Activated CD4-positive, alpha-beta T cell treated with anti-CD3 and anti-CD28 coated beads, Interleukin-10, Interleukin-2, amounts not matched to agents 100 ng/mL and 50 ng/mL, durations not matched to agents 16 hours and 8 hours (primary cell): Measurements from ENCODE around the gene ZBTB7A.

Source experiments
- DNase-seq: peaks from one replicate; pipeline ENCODE4 v3.0.0-alpha.2; 2020

ZBTB7A gene

GRCh38 chr19:4067396-4068046 is 822 bp upstream of the ZBTB7A start:
- no peak for DNase-seq

- DNase-seq = no peak
Observed at GRCh38 chr19:4066176-4066606, 508 bp downstream of the ZBTB7A start.

GRCh38 chr19:4065430-4066175 is 1.1 kb downstream of the ZBTB7A start:
- DNase-seq = peak; percentile 99

GRCh38 chr19:4064496-4065260 is 2.0 kb downstream of the ZBTB7A start:
- peak; percentile 44 for DNase-seq

- no peak for DNase-seq
Observed at GRCh38 chr19:4064149-4064495, 2.6 kb downstream of the ZBTB7A start.

- no peak for DNase-seq
Observed at GRCh38 chr19:4063369-4064148, 3.1 kb downstream of the ZBTB7A start.

- DNase-seq = no peak
Observed at GRCh38 chr19:4062419-4063368, 4.0 kb downstream of the ZBTB7A start.

GRCh38 chr19:4061683-4062418 is 4.8 kb downstream of the ZBTB7A start:
- DNase-seq = no peak

- no peak for DNase-seq
Observed at GRCh38 chr19:4061178-4061682, 5.5 kb downstream of the ZBTB7A start.

- DNase-seq = no peak
Observed at GRCh38 chr19:4060621-4061177, 6.0 kb downstream of the ZBTB7A start.

GRCh38 chr19:4059891-4060620 is 6.6 kb downstream of the ZBTB7A start:
- peak; percentile 55 for DNase-seq

GRCh38 chr19:4059453-4059871 is 7.2 kb downstream of the ZBTB7A start:
- DNase-seq = no peak

- no peak for DNase-seq
Observed at GRCh38 chr19:4058693-4059452, 7.8 kb downstream of the ZBTB7A start.

GRCh38 chr19:4057931-4058692 is 8.6 kb downstream of the ZBTB7A start:
- no peak for DNase-seq

GRCh38 chr19:4055209-4055552 is 11.5 kb downstream of the ZBTB7A start:
- DNase-seq = no peak

- DNase-seq = no peak
Observed at GRCh38 chr19:4054441-4055208, 12.1 kb downstream of the ZBTB7A start.
